Mesodermal cell (in vitro differentiated cells): Measurements from ENCODE around the gene RLF.
A peak's percentile ranks its signal among the peaks of the same experiment; 100 is the strongest.

Experiments
- H3K27ac ChIP-seq: 2 replicates; pipeline ENCODE4 v1.7.0; 2013; ENCODE audit warnings: mild to moderate bottlenecking, low read depth, low read length, moderate library complexity; ENCODE audit not compliant: severe bottlenecking
- H3K36me3 ChIP-seq: 2 replicates; pipeline ENCODE4 v1.7.1; 2013; ENCODE audit warnings: mild to moderate bottlenecking, low read length, moderate library complexity; ENCODE audit not compliant: control insufficient read depth, insufficient read depth
- H3K4me1 ChIP-seq: one replicate; pipeline ENCODE4 v1.7.1; 2013; ENCODE audit warnings: mild to moderate bottlenecking, low read length; ENCODE audit not compliant: insufficient read depth, control insufficient read depth, poor library complexity, severe bottlenecking
- H3K4me3 ChIP-seq: 2 replicates; pipeline ENCODE4 v1.7.0; 2013; ENCODE audit warnings: low read length, control low read depth, mild to moderate bottlenecking; ENCODE audit not compliant: insufficient read depth, poor library complexity, severe bottlenecking; ENCODE audit errors: extremely low read depth
- H3K9me3 ChIP-seq: 2 replicates; pipeline ENCODE4 v1.7.1; 2013; ENCODE audit warnings: mild to moderate bottlenecking, low read length, moderate library complexity; ENCODE audit not compliant: control insufficient read depth
- WGBS, 2 experiments: methylation state at CpG; one replicate each; pipeline ENCODE4 v1.1.5; 2013; ENCODE audit warnings: missing lambda C conversion rate in 2 of 2; ENCODE audit not compliant: insufficient coverage in 2 of 2; 5-methylcytosine and 5-hydroxymethylcytosine counted together

The RLF gene

DNA sequence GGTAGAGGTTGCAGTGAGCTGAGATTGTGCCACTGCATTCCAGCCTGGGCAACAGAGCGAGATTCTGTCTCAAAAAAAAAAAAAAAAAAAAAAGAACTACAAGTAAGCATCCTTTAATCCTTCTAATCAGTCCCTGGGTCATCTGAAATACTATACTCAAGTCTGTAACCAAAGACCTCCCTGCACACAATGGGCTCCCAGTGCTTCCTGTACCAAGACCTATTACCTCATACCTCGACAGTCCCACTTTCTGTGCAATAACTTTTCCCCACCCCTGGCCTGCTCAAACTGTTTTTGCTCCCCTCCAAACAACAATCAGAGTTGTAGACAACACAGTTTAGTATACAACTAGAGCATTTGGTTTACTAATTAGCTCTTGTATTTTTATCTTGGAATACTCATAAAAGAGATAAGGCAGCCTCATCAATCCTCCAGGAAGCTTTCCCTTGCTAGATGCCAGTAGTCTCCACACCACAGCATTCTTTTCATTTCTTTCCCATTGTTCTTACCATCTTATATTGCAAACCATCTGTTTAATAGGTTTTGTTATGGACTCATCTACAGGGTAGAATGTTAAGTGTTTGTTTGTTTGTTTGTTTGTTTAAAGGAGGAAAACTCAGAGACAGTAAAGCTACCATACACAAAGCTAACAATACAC lies 19.2 kb upstream of the RLF start:
- no peak overlapping the region for H3K4me3 ChIP-seq
- WGBS, 2 experiments: no CpG with 5 or more reads among the region's 2 CpGs
- H3K27ac ChIP-seq: no peak overlapping the region
- H3K9me3 ChIP-seq: no peaks in the 10 kb centered on the region
- H3K36me3 ChIP-seq: no peaks in the 10 kb centered on the region
- H3K4me1 ChIP-seq: peaks cover 21% of the 10 kb centered on the region

DNA sequence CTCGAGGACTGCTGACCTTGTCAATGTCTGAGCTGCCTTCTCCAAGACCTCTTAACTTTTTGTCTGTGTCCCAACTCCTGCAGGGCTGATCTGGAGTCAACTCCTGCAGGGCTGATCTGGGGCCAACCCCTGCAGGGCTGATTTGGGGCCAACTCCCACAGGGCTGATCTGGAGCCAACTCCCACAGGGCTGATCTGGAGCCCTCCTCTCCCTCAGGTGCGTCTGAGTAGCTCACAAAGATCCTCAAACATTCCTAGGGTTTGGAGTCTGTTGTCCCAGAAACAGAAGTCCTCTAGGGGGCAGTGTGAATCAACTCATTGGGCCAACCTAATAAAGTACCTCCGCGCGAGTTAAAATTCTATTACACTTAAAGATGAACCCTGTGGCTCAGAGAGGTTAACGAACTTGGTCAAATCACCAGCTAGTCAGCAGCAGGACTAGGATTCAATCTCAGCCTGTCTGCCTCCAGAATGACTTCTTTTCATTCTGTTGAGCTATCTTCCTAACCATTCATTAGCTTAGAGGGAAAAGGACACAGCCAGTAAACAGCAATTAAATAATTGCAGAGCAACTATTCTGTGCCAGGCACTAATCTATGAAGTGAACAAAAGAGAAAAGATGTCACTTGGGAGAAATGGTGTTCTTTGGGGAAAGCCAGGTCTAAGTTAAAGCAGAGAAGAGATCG lies 17.2 kb upstream of the RLF start:
- no peak overlapping the region for H3K4me3 ChIP-seq
- peaks cover 21% of the 10 kb centered on the region for H3K4me1 ChIP-seq
- H3K27ac ChIP-seq: no peak overlapping the region
- H3K36me3 ChIP-seq: no peaks in the 10 kb centered on the region
- WGBS, 2 experiments: 16 to 24% methylated on average over 5 to 6 of the region's 7 CpGs
- H3K9me3 ChIP-seq: no peaks in the 10 kb centered on the region

DNA sequence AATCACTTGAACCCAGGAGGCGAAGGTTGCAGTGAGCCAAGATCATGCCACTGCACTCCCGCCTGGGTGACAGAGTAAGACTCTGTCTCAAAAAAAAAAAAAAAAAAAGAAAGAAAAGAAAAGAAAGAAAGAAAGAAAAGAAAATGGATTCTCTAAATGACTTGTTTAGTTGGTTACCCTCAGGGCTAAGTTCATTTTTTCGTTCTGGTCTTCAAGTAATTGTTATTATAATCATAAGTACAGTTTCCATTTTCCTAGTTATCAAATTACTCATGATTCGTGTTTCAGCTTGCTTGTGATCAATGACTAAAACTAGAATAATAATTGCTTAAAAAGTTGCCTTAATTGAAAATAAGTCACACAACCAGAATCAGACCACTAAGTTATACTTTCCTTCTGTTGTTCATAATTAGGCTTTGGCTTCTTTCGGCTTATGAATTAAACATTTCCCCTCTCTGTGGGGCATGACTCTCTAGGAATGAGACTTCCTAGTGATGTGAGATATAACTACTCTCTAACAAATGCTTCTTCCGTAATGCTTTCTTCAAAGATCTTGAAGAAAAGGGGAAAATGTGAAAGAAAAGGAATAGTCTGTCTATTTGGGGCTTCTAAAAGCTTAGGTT lies 9.6 kb upstream of the RLF start:
- 76 to 100% methylated on average over 1 to 2 of the region's 6 CpGs for WGBS, 2 experiments
- Histone ChIP-seq H3K9me3 (no peaks in the 10 kb centered on the region), H3K4me1 (no peaks in the 10 kb centered on the region), H3K36me3 (no peaks in the 10 kb centered on the region), H3K27ac (no peak overlapping the region), H3K4me3 (no peak overlapping the region)

DNA sequence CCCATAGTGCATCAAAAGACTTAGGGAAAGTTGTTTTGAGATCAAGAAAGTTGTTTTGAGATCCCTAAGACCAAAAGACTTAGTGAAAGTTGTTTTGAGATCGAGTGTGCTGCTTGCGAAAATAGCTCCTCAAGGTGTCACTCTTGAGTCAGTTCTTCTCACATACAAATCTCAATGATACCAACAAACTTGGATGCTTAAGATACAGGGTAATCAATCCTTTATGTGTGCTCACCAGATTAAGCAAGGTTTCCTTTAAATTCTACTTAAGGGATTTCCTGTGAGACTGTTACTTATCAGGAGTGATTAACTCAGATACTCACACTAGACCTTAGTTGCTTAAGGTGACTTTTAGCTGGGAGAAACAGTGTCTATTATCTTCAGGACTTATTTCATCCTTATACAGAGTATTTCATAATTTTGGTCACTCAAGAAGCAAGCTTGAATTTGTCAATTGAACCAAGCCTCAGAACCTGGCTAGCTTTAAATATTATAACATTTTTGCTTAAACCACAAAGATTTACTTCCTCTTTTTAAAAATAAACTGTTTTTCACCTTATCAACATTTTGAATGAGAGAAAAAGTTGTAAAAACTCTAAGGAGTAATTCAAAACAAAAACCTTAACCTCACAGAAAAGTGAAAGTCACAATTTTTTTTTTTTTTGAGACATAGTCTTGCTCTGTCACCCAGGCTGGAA lies 8.0 kb upstream of the RLF start:
- Histone ChIP-seq H3K36me3 (no peaks in the 10 kb centered on the region), H3K9me3 (no peaks in the 10 kb centered on the region), H3K4me1 (no peaks in the 10 kb centered on the region), H3K4me3 (no peak overlapping the region), H3K27ac (no peak overlapping the region)
- WGBS, 2 experiments: 0% methylated on average over 2 of the region's 2 CpGs; no CpG with 5 or more reads in 1 of the 2 experiments

DNA sequence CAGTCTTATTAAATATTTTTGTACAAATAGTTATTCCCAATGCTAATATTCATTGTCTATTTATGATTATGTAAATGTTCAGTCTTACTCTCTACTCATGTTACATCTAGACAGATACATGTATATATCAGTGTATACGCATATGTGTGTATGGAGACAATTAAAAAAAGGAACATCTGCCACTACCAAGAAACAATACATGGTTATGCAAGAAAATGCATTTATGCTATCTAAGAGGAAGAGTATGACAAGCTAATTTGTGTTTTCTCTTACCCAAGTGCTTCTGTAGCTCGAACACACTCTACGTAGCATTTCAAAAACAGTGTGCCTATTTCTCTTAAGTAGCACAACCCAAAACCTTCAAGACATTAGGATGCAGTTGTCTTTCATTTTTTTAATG lies 6.1 kb upstream of the RLF start:
- H3K4me3 ChIP-seq: no peak overlapping the region
- no peaks in the 10 kb centered on the region for H3K36me3 ChIP-seq
- H3K9me3 ChIP-seq: no peaks in the 10 kb centered on the region
- no CpG with 5 or more reads among the region's 3 CpGs for WGBS, 2 experiments
- no peaks in the 10 kb centered on the region for H3K4me1 ChIP-seq
- no peak overlapping the region for H3K27ac ChIP-seq

DNA sequence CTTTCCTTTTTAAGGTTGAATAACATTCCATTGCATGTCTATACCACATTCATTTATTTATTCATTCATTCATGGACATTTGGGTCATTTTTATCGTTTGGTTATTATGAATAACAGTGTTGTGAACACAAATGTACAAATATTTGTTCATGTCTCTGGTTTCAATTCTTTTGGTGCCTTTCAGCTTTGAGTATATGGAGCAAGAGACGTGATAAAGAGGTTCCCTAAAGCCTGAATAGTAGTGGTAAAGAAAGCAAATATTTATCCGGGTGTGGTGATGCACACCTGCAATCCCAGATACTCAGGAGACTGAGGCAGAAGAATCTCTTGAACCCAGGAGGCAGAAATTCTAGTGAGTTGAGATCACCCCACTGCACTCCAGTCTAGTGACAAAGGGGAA lies 5.3 kb upstream of the RLF start:
- Histone ChIP-seq H3K4me3 (no peak overlapping the region), H3K4me1 (no peaks in the 10 kb centered on the region), H3K36me3 (no peaks in the 10 kb centered on the region), H3K27ac (no peak overlapping the region), H3K9me3 (no peaks in the 10 kb centered on the region)
- WGBS, 2 experiments: 77 to 84% methylated on average over 2 of the region's 3 CpGs

DNA sequence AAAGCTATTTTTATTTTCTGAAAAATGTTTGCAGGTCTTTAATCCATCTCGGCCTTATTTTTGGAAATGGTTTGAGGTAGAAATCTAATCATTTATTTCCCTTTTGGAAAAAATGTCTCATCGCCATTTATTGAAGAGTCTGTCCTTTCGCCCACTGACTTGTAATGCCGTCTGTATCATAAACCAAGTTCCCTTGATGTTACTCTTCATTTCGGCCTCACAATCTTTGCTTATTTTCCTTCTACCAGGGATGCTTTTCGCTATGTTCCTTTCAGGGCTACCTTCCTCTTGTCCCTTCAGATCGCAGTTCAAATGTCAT lies 422 bp upstream of the RLF start:
- no peaks in the 10 kb centered on the region for H3K36me3 ChIP-seq
- H3K9me3 ChIP-seq: no peaks in the 10 kb centered on the region
- WGBS, 2 experiments: 69 to 72% methylated on average over 6 of the region's 7 CpGs
- H3K4me1 ChIP-seq: peaks cover 7% of the 10 kb centered on the region
- H3K4me3 ChIP-seq: peak overlapping the region; percentile 75
- H3K27ac ChIP-seq: peak overlapping the region; percentile 95

DNA sequence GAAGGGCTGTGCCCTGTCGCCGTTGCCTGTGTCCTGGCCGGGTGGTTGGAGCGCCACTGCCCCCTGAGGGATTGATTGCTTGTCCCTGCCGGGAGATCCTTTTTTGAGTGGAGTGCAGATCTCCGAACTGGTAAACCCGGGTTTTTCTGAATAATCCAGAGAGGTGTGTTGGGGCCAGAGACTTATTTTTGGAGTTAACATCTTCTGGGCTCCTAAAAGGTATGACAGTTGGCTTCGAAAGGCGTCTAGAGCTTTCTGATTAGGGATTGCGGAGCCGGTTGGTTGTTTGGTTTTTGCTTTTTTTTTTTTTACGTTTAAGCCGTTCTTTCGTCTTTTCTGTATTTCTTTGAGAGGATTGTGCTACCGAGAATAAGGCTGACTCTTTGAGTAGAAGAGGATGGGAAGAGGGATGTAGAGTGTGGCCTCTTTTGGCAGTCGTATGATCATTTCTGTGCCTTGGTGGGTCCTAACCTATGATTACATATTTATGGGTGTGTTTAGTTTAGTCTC lies 756 bp downstream of the RLF start:
- H3K27ac ChIP-seq: peak overlapping the region; percentile 95
- peaks cover 7% of the 10 kb centered on the region for H3K4me1 ChIP-seq
- WGBS, 2 experiments: 0 to 3% methylated on average over 11 to 12 of the region's 16 CpGs
- H3K36me3 ChIP-seq: no peaks in the 10 kb centered on the region
- no peaks in the 10 kb centered on the region for H3K9me3 ChIP-seq
- H3K4me3 ChIP-seq: peak overlapping the region; percentile 75

DNA sequence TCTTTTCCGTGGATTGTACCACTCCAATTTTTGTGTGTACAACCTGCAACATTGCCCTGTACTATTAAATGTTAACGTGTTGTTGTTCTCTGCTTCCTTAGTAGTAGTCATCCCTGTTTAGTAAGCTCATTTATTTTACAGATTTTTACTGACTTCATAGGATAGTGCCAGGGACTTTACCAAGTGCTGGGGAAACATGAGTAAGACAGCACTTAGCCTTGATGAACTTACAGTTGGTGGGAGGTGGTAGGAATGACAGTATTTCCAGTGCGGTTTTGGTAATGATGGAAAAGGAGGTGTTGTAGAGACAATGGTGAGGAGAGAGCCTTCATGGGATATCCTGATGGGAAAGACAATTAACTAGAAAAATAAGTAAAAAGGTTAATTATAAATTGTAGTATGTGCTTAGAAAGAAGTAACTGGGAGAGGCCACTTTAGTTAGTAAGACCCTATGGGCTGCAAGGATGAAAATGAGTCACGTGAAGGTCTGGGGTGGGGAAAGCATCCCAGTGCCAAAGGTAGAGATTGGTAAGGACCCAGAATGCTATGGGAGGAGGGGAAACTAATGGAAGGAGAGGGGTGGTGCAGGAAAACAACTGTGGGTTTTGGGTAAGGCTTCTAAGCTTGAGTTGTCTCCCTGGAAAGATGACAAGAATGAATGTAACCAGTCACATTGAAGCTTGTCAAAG lies 1.7 kb downstream of the RLF start:
- Histone ChIP-seq H3K9me3 (no peaks in the 10 kb centered on the region), H3K36me3 (no peaks in the 10 kb centered on the region), H3K4me1 (peaks cover 7% of the 10 kb centered on the region), H3K4me3 (peak overlapping the region; percentile 75), H3K27ac (no peak overlapping the region)
- 33 to 38% methylated on average over 1 to 2 of the region's 4 CpGs for WGBS, 2 experiments

DNA sequence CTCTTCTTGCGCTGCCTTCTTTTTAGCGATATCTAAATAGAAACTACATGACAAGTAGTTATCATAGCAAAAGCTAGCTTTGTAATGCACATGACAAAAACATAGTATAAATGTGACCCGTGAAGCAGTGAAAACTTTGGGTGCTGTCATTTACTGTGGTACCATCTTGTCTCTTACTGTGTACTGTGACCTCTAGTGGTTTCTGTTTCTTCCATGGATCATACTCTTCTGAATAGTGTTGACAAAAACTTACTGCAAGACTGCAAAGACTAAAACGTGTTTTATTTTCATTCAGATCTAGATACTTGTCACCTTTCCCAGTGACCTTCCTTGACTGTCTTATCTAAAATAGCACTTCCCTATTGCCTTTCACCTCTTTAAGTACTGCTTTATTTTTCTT lies 6.1 kb downstream of the RLF start:
- Histone ChIP-seq H3K9me3 (no peaks in the 10 kb centered on the region), H3K36me3 (no peaks in the 10 kb centered on the region), H3K27ac (no peak overlapping the region), H3K4me3 (no peak overlapping the region), H3K4me1 (peaks cover 7% of the 10 kb centered on the region)
- WGBS, 2 experiments: 83 to 90% methylated on average over 2 of the region's 4 CpGs
